Right ventricle myocardium inferior (tissue), 1 donor: ENCODE results near the gene OSTF1. TPM values are rescaled to one million over a fixed set of nuclear protein-coding genes. Genes with fewer than 3 reads are reported as not detected.

Experiments
- ATAC-seq: fragments of 200-7000 bp; cut with Tn5 transposase; one replicate; pipeline ENCODE4 v1.9.1; 2020; ENCODE audit warnings: mild to moderate bottlenecking, moderate library complexity
- DNase-seq: peaks from one replicate; pipeline ENCODE4 v3.0.0; 2021; ENCODE audit errors: missing footprints
- intact Hi-C: fragments of 100-400 bp; cut with DNase I; formaldehyde crosslinking; loops from one replicate; pipeline ENCODE4 v1.11.0; 2022
- total RNA-seq: library from RNA; stranded (reverse); fragmentation: NEBNext Ultra II Directional; extraction: Animal tissue kit (Norgen Biotek cat#: 25700); gene quantifications from one replicate; pipeline ENCODE4 v1.2.1, GENCODE V29; 2021
- donor health status: DM: no; HTN: yes; CAD: no; lungs with severe emphysema.

OSTF1 gene
- total RNA-seq, 1 donor from 2014 or later, result 25.0 TPM

DNA sequence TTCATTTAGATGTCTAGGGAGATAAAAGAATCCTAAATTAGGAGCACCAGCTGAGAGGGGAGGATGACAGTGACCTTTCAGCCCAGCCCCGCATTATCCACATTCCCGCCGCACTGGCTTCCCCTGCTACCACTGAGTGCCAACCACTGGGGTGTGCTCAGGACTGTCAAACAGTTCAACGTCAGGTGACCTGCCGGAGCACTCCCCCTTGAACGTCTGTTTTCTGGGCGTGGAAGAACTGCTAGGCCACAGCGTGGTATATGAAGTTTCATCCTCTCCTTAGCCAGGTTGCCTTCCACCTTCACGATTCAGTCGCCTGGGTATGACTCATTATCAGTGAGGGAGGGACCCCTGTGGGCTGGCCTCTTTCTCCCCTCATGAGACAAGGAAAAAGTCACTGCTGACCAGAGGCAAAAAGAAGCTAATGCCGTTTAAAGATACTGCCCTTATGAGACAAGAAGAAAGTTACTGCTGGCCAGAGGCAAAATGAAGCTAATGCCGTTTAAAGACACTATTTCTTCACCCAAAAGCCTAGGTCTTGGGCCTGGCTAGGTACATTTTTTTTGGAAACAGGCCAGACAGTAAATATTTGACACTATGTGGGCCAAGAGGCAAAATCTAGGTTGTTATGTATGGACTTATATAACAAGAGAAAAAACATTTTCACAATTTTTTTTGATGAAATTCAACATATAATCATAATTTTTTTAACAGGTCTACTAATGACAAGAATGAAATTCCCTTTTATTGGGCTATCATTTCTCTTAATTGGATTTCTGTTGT is 4.9 kb upstream of the OSTF1 start:
- intact Hi-C loops, result loop anchor here (10.0 kb wide), 1 partner anchor 1679 kb away; no protein-coding TSS in a partner anchor
- DNase-seq, result no peak

DNA sequence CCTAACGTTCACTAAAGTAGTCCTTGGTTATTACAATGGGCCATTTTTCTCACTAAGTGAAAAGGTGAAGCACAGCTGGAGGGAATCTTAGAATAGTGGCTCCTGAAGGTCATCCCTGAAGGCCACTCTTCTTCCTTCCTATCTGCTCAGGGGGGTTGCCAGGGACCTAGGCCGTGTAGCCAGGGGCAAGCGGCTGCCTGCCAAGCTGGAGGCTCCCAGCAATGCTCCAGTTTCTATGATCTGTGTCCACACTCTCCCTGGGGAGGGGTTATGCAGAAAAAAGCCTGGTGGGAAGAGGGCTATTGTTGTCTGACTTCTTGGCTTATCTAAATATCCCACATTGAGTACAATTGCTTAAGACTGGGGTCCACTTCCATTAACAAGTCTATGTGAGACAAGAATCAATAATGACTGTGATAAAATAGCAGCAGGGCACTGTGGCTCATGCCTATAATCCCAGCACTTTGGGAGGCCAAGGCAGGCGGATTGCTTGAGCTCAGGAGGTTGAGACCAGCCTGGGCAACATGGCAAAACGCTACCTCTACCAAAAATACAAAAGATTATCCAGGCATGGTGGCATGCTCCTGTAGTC is 4.1 kb upstream of the OSTF1 start:
- ATAC-seq (no peak), DNase-seq (no peak)
- intact Hi-C loops, result loop anchor here (10.0 kb wide), 1 partner anchor 1679 kb away; no protein-coding TSS in a partner anchor

More for the DNA sequence above, 4.9 kb upstream of the OSTF1 start:
- peak; percentile 20 for ATAC-seq

DNA sequence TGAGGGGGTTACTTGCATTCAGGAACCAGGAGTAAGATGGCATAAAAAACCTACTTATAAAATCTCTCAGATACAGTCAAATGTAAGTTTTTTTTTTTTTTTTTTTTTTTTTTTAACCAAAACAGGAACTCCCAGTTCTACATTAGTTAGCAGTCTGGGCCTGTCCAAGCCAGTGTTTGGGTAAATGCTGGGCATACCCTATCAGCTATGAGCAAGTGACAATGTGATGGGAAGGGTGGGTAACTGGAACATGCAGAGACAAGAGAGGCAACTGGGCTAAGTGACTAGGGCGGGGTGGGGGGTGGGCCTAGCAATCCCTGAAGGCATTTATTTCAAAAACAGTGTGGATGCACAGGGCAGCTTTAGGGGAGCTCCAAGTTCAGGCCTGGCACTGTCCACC is 2.7 kb upstream of the OSTF1 start:
- DNase-seq, result no peak
- ATAC-seq, result no peak
- intact Hi-C loops, result loop anchor here (5.0 to 10.0 kb wide), 3 partner anchors 58 to 1681 kb away; partner anchors contain the start of genes C9orf40 and CARNMT1

DNA sequence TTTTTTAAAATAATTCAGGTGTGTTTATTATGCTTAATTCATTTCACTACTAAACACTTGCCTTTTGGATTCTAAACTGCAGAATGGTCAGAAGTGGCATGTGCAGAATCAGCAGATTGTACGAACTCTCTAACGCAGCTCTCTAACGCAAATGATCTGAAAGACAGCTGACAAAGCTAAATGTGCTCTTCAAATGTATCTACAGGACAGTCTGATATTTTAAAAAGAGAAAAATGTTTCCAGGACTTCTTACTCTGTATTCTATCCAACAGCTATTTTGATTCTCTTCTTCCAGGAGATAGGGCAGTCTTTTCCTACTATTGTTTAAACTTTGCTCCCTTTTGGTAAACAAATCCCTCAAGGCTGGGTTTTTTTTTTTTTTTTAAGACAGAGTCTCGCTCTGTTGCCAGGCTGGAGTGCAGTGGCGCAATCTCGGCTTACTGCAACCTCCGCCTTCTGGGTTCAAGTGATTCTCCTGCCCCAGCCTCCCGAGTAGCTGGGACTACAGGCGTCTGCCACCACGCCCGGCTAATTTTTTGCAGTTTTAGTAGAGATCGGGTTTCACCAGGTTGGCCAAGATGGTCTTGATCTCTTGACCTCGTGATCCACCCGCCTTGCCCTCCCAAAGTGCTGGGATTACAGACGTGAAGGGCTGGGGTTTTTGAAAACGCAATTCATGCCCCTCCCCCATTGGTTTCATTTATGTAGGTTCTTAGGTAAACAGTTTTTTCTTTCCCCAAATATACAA is 1.6 kb upstream of the OSTF1 start:
- ATAC-seq (no peak), DNase-seq (no peak)
- intact Hi-C loops, result loop anchor here (5.0 to 10.0 kb wide), 3 partner anchors 59 to 1682 kb away; partner anchors contain the start of genes C9orf40 and CARNMT1

DNA sequence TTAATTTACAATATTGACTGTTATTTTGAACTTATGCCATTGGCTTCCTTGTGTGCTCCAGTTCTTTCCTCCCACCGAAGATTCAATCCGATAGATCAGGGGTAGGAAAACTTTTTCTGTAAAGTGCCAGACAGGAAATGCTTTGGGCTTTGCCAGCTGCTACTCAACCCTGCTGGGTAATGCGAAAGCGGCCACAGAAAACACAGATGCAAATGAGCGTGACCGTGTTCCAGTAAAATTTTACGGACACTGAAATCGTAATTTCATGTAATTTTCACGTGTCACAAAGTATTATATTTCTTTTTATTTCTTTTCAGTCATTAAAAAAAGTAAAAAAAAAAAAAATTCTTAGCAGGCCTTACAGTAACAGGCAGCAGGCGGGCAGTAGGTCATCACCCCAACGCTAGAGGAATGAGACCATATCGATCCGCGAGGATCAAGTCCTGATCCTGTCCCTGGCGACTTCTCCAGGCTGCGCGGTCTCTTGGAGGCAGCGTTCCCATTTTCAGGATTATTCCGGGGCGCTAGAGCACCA is 958 bp upstream of the OSTF1 start:
- intact Hi-C loops, result loop anchor here (5.0 to 10.0 kb wide), 3 partner anchors 60 to 1683 kb away; partner anchors contain the start of genes C9orf40 and CARNMT1
- DNase-seq (no peak), ATAC-seq (no peak)

DNA sequence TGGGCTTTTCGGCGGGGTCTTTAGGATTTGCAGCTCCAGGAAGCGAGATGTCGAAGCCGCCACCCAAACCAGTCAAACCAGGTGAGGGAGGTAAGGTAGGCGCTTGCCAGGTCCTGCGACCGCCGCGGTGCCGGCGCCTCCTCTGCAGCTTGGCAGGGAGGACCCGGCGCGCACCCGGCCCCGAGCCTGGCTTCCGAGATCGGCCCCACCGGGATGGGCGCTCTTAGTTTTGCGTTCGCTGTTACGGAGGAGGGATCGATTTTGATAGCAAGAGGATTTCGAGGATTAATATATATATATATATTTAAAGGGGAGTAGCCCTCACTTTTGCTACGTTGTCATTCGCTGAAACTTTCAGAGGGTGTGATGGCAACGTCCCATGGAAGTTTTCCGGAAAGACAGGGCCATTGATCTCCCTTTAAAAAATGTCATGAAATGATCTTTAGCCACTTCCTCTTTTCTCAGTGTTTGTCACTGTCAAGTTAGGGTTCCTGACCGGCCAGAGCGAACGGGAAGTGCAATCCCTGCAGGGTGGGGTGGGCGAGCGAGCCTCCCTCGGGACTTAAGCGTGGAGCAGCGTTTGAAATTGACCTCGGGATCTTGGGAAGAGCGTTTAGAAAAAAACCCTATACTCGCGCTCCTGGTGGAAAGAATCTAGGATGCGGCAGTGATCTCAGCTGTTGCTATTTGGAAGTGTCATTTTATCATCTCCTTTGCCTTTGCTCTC is 495 bp downstream of the OSTF1 start:
- peak; percentile 27 for ATAC-seq
- peak; percentile 91 for DNase-seq
- intact Hi-C loops, result loop anchor here (5.0 to 10.0 kb wide), 3 partner anchors 62 to 1684 kb away; partner anchors contain the start of genes C9orf40 and CARNMT1

DNA sequence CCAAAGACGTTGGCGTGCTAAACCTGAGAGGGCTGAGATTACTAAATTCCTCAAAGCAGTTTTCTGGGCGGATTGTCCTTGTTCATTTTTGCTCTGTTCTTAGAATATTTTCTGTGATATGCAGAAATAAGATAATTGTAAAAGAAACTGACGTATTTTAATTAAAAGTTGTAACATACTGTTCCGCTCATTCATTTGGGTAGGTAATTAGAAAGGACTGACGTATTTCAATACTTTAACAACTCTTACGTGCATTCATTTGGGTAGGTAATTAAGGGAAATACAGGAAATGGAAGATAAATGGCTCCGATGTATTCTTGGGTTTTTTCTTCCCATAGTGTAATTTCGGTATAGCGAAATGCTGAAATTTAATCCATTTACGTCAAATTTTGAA is 1.1 kb downstream of the OSTF1 start:
- no peak for ATAC-seq
- no peak for DNase-seq
- intact Hi-C loops, result loop anchor here (5.0 to 10.0 kb wide), 3 partner anchors 62 to 1685 kb away; partner anchors contain the start of genes C9orf40 and CARNMT1

DNA sequence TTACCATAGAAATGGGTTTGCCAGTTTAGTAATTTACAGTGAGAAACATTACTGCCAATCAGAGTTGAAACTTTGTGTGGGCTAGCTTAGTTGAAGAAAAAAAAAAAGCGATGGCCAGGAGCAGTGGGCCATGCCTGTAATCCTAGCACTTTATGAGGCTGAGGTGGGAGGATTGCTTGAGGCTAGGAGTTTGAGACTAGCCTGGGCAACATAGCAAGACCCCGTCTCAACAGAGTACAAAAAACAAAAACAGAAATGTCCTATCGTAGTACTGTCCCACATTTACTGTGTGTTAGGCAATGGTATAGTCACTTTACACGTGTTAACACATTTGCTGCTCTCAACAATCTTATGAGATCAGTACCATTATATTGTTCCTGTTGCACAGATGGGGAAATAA is 2.3 kb downstream of the OSTF1 start:
- DNase-seq (no peak), ATAC-seq (no peak)
- intact Hi-C loops, result no loop called here

DNA sequence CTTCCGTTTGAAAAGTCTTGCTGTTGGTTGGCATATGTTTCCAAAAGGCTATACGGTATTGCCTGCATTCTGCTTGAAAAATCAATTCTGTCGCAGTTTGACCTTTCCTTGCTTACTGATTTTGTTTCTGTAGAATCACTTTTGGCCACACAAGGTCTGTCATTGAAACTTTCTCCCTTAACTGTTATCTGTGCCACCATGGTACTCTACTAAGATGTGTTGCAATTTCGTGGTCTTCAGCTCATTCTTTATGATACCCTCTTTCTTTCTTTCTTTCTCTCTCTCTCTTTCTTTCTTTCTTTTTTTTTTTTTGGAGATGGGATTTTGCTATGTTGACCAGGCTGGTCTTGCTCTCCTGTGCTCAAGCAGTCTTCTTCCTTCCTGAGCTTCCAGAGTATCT is 4.5 kb downstream of the OSTF1 start:
- no peak for ATAC-seq
- intact Hi-C loops, result no loop called here
- DNase-seq, result no peak

DNA sequence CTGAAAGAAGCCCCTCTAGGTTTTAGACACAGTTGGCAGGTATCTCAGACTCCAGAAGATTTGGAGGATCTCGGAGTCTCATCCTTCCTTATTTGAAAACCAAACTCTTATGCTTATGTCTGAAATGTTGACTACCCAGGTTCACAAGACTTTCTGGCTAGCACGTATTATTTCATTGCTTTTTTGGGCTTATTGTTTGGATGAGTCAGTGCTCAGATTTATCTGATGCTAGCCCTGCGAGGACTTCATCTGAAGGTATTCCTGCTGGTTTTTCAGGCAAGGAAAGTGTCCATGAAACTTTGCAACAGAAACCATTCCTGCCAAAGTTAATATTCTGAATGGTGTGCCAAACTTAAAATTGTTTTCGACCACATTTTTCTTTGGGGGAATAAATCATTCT is 8.5 kb downstream of the OSTF1 start:
- DNase-seq (no peak), ATAC-seq (no peak)
- intact Hi-C loops, result no loop called here

DNA sequence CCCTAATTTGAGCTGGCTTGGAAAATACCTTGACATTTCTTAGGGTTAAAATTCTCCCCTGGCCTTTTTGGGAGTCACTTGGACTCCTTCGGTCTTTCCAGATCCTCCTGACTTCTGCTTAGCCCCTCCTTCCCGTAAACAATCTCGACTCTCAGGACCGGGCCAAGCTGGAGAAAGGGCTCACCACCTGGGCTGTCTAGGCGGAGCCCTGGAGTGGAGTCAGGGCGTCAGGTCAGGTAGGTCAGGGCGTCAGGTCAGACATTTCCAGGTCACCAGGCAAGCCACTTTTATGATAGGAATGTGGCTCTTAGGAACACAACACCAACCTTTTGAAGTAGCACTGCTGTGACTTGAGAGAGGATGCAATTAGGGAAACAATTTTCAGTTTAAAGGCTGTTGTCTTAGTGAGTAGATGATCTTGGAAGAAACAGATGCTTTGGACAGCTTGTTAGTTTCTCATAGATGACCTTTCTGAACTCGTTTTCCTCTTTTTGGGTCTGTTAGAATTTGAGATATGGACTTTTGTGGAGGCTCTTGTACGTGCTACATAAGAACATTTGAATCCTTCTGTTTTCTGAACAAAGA is 12.8 kb downstream of the OSTF1 start:
- DNase-seq (no peak), ATAC-seq (peak; percentile 31)
- intact Hi-C loops, result no loop called here

DNA sequence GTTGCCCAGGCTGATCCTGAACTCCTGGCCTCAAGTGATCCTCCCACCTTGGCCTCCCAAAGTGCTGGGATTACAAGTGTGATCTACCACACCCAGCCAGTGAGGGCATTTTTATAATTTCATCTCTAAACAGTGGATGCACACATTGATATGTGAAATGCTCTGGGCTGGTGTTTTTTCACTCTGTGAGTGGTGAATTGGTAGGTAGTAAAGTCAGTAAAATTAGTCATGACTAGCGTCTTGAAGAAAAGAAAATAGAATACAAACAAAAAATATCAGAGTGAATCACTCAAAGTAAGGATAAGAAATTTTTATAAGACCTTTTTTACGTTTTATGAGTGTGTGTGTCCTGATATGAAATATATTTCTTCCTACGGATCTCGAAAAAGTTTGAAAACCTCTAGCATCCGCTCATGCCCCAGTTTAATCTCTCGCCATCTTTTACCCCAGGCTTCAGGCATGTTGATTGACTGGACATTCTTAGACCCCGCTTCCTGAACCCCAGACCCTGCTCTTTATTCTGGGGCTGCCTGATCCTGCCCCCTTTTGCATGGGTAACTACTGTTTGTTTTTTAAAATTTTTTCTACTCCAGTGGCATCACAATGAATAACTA is 14.0 kb downstream of the OSTF1 start:
- ATAC-seq, result no peak
- intact Hi-C loops, result no loop called here
- no peak for DNase-seq

DNA sequence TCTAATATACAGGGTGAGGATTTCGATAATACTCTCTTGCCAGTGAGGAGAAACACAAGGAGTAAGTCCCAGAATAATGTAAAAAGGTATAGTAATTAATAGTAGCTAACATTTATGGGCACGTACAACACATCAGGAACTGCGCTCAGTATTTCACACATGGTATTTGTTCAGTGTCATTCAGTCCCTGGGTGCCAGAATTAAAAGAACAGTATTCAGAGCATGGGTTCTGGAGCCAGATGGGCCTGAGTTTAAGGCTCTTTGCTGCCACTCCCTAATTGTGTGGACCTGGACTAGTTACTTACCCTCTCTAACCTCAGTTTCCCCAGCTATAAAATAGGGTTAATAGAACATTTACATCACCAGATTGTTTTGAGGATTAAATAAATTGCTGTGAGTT is 16.3 kb downstream of the OSTF1 start:
- DNase-seq, result no peak
- intact Hi-C loops, result no loop called here
- ATAC-seq, result no peak

DNA sequence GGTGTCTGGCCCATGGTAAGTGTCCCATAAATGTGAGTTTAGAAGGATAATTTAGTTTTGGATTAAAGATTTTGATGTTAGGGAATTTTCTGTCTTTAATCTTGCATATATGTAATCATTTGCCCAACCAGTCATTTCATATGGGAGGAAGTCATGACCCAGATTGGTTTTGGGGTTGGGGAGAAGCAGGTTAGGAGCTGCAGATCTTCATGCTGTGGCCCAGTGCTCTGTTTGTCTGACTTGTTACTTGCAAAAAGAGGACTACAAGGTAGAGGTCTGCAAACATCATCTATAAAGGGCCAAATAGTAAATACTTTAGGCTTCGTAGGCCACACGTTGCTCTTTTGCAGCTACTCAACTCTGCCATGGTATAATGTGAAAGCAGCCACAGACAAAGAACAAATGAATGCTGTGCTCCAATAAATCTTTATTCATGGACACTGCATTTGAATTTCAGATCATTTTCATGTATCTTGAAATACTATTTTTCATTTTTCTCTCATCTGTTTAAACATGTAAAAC is 16.8 kb downstream of the OSTF1 start:
- ATAC-seq, result no peak
- DNase-seq, result no peak
- intact Hi-C loops, result no loop called here

DNA sequence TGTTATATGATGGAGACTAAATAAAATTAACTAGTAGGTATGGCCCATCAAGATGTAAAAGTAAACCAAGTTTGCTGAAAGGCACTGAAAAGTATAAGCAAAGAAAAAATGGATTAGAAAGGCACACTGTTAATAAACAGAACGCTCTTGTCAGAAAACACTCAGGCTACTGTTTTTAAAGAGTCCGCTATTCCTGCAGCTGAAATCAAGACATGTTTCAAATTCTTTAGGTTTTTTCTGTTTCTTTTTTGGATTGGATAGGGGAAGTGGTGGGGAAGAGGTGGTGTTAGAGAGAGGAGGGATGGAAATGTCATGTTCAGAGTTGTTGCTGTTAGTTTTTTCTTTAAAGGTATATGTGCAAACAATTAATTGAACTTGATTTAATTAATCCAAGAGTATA is 17.5 kb downstream of the OSTF1 start:
- no peak for ATAC-seq
- no peak for DNase-seq
- intact Hi-C loops, result no loop called here

DNA sequence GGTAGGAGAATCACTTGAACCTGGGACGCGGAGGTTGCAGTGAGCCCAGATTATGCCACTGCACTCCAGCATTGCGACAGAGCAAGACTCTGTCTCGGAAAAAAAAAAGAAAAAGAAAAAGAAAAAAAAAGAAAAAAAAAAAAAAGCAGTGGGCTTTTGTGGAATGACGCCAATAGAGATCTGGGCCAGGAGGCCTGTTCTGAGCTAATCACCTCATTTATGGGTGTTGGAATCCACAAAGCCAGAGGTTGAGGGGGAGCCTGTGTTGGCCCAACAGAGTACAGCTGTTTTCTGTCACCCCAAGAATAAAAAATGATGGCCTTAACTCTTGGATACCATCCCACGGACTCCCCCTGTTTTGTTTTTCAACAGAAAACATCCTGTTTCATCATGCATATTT is 18.5 kb downstream of the OSTF1 start:
- intact Hi-C loops, result no loop called here
- ATAC-seq (peak; percentile 67), DNase-seq (no peak)

DNA sequence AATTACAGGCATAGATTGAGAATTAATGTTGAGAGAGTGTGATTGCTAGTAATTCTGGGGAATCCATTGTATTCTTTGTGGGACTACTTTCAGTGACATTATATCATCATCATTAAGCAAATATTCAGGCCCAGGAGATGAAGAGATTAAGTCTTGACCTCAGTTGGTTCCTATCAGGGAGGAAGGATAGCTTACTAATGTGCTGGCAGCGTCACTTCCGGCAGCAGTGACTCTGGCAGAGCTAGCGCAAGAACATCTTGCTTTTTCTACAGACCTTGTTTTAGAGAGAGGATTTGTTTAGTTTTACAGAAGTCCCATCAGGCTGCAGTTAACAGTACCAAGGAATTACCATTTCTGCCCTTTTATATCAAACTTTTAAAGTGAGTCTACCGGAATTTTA is 20.3 kb downstream of the OSTF1 start:
- DNase-seq, result peak; percentile 84
- intact Hi-C loops, result no loop called here
- peak; percentile 65 for ATAC-seq
